GM10248 (cell line): Measurements from ENCODE around the gene OR1N1.
"Not testable (repeated sequence)": the region's sequence is repeated elsewhere in the genome, so short reads cannot be mapped to it uniquely, and the experiment has no call there.

Experiments used
- CTCF ChIA-PET: fragments of 300-600 bp; sonication (Branson Sonifier 250); formaldehyde crosslinking; extraction: SDS; loops from one replicate; lab custom pipeline; 2021; ENCODE audit warnings: antibody characterized with exemption; lab: Yijun Ruan, JAX
- POLR2A ChIA-PET: fragments of 350-650 bp; sonication (Branson Sonifier 250); formaldehyde crosslinking; extraction: SDS; loops from one replicate; lab custom pipeline; 2020; ENCODE audit warnings: antibody characterized with exemption; lab: Yijun Ruan, JAX
- DNase-seq: peaks from one replicate; pipeline ENCODE4 v3.0.0; 2012; ENCODE audit errors: extremely low spot score
- TF ChIP-seq, protein P1 (sequence below): IDR thresholded peaks from 2 replicates; pipeline ENCODE4 v1.5.1; 2012; ENCODE audit warnings: mild to moderate bottlenecking, low read depth; ENCODE audit errors: extremely low read depth, missing control alignments, control extremely low read depth

Gene OR1N1

GRCh38 chr9:122551371-122551770 is 24.3 kb upstream of the OR1N1 start:
- TF ChIP-seq, protein P1, sequence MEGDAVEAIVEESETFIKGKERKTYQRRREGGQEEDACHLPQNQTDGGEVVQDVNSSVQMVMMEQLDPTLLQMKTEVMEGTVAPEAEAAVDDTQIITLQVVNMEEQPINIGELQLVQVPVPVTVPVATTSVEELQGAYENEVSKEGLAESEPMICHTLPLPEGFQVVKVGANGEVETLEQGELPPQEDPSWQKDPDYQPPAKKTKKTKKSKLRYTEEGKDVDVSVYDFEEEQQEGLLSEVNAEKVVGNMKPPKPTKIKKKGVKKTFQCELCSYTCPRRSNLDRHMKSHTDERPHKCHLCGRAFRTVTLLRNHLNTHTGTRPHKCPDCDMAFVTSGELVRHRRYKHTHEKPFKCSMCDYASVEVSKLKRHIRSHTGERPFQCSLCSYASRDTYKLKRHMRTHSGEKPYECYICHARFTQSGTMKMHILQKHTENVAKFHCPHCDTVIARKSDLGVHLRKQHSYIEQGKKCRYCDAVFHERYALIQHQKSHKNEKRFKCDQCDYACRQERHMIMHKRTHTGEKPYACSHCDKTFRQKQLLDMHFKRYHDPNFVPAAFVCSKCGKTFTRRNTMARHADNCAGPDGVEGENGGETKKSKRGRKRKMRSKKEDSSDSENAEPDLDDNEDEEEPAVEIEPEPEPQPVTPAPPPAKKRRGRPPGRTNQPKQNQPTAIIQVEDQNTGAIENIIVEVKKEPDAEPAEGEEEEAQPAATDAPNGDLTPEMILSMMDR = no peak
- ChIA-PET POLR2A (no interaction called here), CTCF (interaction anchor here (1.7 kb wide), 1 partner anchor 10 kb away, joined by 5 read pairs; no protein-coding TSS in a partner anchor)
- DNase-seq = no peak

DNA sequence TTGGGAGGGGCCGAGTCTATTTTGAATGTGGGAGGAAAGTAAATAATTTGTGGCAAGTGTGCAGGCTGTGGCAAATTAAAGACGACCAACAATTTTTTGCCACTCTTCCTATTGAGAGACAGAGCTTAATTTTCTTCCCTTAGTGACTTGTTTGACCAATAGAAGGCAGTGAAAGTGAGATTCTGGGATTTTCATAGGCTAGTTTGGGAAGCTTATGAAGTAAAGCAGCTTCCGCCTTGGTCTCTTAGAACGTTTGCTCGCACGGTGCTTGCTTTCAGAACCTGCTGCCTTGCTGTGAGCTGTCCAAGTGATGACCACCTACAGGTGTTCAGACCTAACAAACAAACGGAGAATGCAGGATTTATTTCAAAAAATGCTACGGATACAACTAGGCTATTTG is 19.1 kb upstream of the OR1N1 start:
- ChIA-PET CTCF (no interaction called here), POLR2A (no interaction called here)
- no peak for DNase-seq
- TF ChIP-seq, protein P1 = no peak

DNA sequence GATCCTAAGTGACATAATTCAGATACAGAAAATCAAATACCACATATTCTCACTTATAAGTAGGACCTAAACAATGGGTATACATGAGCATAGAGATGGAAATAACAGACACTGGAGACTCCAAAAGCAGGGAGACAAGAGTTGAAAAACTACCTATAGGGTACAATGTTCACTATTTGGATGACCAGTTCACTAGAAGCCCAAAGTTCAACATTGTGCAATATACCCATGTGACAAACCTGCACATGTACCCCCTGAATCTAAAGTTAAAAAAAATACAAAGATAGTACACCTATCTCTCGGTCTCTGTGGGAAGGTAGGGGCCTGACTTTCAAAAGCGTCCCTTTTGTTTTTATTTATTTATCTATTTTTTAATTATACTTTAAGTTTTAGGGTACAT is 11.7 kb upstream of the OR1N1 start:
- TF ChIP-seq, protein P1 = no peak
- POLR2A ChIA-PET = no interaction called here
- DNase-seq = no peak
- CTCF ChIA-PET = no interaction called here

DNA sequence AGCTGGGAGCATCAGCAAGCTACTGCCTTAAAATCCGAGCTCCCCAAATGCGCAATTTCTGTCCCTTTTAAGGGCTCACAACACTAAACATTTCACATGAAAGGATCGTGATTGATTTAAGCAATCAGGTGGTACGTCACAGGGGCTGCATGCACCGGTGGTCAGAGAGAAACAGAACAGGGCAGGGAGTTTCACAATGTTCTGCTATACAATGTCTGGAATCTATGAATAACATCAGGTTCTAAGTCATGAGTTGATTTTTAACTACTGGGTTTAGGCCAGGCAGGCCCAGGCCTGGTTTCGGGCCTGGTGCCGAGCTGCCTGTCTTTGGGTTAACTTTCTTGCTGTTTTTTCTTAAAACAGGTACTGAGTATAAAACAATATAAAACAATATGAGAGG is 10.0 kb upstream of the OR1N1 start:
- DNase-seq, POLR2A ChIA-PET: not testable (repeated sequence)
- CTCF ChIA-PET = interaction anchor here (1.0 kb wide), 1 partner anchor 16 kb away, joined by 3 read pairs; no protein-coding TSS in a partner anchor

GRCh38 chr9:122536134-122536533 is 9.0 kb upstream of the OR1N1 start:
- CTCF ChIA-PET = interaction anchor here (1.0 kb wide), 1 partner anchor 15 kb away, joined by 3 read pairs; no protein-coding TSS in a partner anchor

DNA sequence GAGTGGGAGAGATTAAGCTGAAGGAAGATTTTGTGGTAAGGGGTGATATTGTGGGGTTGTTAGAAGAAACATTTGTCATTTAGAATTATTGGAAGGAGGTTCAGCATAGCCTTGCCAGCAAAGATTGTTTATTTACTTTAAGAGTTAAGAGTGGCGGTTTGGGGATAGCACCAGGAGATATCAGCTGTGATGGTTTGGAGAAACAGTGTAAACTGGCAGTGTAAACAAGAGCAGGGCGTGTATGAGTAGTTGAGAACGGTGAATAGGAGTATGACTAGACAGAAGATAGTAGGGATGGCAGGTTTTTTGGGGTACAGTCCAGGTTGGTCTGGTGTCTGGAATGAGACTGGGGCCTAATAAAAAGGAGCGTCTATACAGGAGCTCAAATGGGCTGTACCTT is 4.1 kb upstream of the OR1N1 start:
- CTCF ChIA-PET = interaction anchor here (1.2 kb wide), 1 partner anchor 32 kb away, joined by 4 read pairs; no protein-coding TSS in a partner anchor
- POLR2A ChIA-PET, DNase-seq: not testable (repeated sequence)

More at GRCh38 chr9:122536134-122536533, 9.0 kb upstream of the OR1N1 start:
- POLR2A ChIA-PET = no interaction called here
- TF ChIP-seq, protein P1 = no peak
- DNase-seq = no peak

- TF ChIP-seq, protein P1 = no peak
- POLR2A ChIA-PET = no interaction called here
- CTCF ChIA-PET = interaction anchor here (0.9 to 4.5 kb wide), 2 partner anchors 22 to 27 kb away, joined by 3 to 23 read pairs; no protein-coding TSS in a partner anchor
- DNase-seq = no peak
These were observed 491 bp downstream of the OR1N1 start for GRCh38 chr9:122526602-122527001.

GRCh38 chr9:122519376-122519775 is 7.7 kb downstream of the OR1N1 start:
- ChIA-PET POLR2A (no interaction called here), CTCF (interaction anchor here (1.0 kb wide), 1 partner anchor 22 kb away, joined by 3 read pairs; no protein-coding TSS in a partner anchor)
- DNase-seq = no peak
- TF ChIP-seq, protein P1 = no peak
